ENCODE data around the gene AMER3. TPM values are rescaled to one million over a fixed set of nuclear protein-coding genes. Genes with fewer than 3 reads are reported as not detected.

AMER3 gene
- total and polyA plus RNA-seq, 2 of the 4 experiments (the other 2 are of a cell fraction) = not detected

DNA sequence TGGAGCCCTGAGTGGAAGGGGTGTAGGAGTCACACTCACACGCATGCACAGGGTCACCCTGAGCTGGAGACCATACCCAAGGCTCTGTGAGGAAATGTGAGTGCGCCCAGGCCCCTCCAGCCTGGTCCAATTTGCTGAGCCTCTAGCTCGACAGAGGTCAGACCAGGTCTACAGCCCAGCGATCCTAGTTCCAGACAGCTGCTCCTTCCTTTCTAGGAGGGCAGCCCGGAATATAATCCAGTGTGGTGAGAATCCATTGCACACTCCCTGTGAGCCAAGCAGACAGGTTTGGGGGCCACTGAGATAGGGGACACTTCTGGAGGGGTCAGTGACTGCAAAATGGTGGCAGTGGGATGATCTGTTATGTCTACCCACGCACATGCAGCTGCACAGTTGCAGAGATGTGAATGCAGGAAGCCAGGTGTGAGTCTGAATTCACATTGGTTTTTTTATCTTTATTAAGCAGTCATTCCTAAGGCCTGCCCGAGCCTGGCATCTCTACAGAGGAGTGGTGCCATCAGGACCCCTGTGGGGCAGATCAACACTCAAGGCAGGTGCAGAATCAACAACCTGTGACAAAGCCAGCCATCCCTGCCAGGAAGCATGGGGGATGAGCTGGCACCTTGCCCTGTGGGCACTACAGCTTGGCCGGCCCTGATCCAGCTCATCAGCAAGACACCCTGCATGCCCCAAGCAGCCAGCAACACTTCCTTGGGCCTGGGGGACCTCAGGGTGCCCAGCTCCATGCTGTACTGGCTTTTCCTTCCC lies 26.6 kb upstream of the AMER3 start, which contains the start of gene GPR148:
GPR148 (plus strand) TSS at position 522 of the 768 bp plus-strand sequence; CDS start at position 604, 82 bp downstream.
- dilution Hi-C loops (cut with HindIII; ENCODE audit: low sequenced_read_pairs, unreplicated experiment) = no loop called here

More for the DNA sequence above, 26.6 kb upstream of the AMER3 start, which contains the start of gene GPR148:
- CTCF ChIA-PET = no interaction called here
- no peak within 1 kb of the TSS for H3K27ac ChIP-seq (ENCODE audit: insufficient read depth, low read length)
- H3K4ac ChIP-seq (ENCODE audit: low read depth, low read length) = no peak within 1 kb of the TSS
- DNase-seq = no peak
- H3K14ac ChIP-seq (replicated peaks; ENCODE audit: low read depth, low read length) = no peak within 1 kb of the TSS
- H2BK15ac ChIP-seq (ENCODE audit: low read depth, low read length) = no peak within 1 kb of the TSS
- 100% methylated on average over 1 of the region's 8 CpGs; no CpG with 5 or more reads in 1 of the 2 experiments for WGBS, 2 experiments (ENCODE audit: extremely low coverage in 2 of 2, insufficient read length in 1 of 2)
- POLR2A ChIA-PET (ENCODE audit: unreplicated experiment) = no interaction called here
- in situ Hi-C loops (cut with MboI; ENCODE audit: low sequenced_read_pairs) (no loop called here), intact Hi-C loops (cut with micrococcal nuclease) (no loop called here)
- H4K20me1 ChIP-seq (ENCODE audit: insufficient read depth, low read length) = no peaks in the 10 kb centered on the region
- H3K4me3 ChIP-seq (ENCODE audit: insufficient read depth, low read depth, low read length) = no peak within 1 kb of the TSS
- H3K23ac ChIP-seq (ENCODE audit: low read depth, low read length) = no peak within 1 kb of the TSS
- no peaks in the 10 kb centered on the region for H3K79me1 ChIP-seq (ENCODE audit: low read depth in 1 of 2, low read length in 2 of 2)
- no TSS peak for BruUV-seq (replicated peaks)
- peak within 1 kb of the TSS; percentile 94 for H2AFZ ChIP-seq (replicated peaks; ENCODE audit: low read length, poor library complexity)
- no peak within 1 kb of the TSS for H3K56ac ChIP-seq (ENCODE audit: extremely low read depth, insufficient read depth, low read length)
- H3K18ac ChIP-seq (ENCODE audit: low read depth, low read length) = no peak within 1 kb of the TSS
- no peaks in the 10 kb centered on the region for H3K27me3 ChIP-seq (ENCODE audit: control insufficient read depth, insufficient read depth, low read length)
- no peak within 1 kb of the TSS for H4K8ac ChIP-seq (ENCODE audit: low read depth in 2 of 2, low read length in 2 of 2)
- H2AK9ac ChIP-seq (replicated peaks; ENCODE audit: low read depth, low read length, poor library complexity) = no peak within 1 kb of the TSS
- H4K91ac ChIP-seq (ENCODE audit: insufficient read depth, low read depth, low read length) = no peak within 1 kb of the TSS
- no peak within 1 kb of the TSS for H2BK20ac ChIP-seq (ENCODE audit: low read depth, low read length)
- H2AK5ac ChIP-seq (ENCODE audit: low read depth, low read length) = no peak within 1 kb of the TSS
- no peaks in the 10 kb centered on the region for H3K36me3 ChIP-seq (ENCODE audit: control insufficient read depth, insufficient read depth, low read length)
- no peak for ATAC-seq (ENCODE audit: low read depth)
- H3K4me2 ChIP-seq (ENCODE audit: low read depth, low read length) = no peak within 1 kb of the TSS
- no peak within 1 kb of the TSS for H2BK120ac ChIP-seq (ENCODE audit: low read depth, low read length)
- no peaks in the 10 kb centered on the region for H3K9me3 ChIP-seq (ENCODE audit: control insufficient read depth, insufficient read depth, low read length)
- no peaks in the 10 kb centered on the region for H3K4me1 ChIP-seq (ENCODE audit: control insufficient read depth, insufficient read depth, low read length)
- no peak within 1 kb of the TSS for H4K5ac ChIP-seq (ENCODE audit: low read depth, low read length)
- TF ChIP-seq BHLHE40 (IDR thresholded peaks at IDR 0.05; ENCODE audit: low read depth, low read length) (no peak), MXI1 (IDR thresholded peaks at IDR 0.05; ENCODE audit: borderline replicate concordance, low read depth, low read length) (no peak), RFX5 (IDR thresholded peaks at IDR 0.05; ENCODE audit: low read depth, low read length) (no peak), MAZ (IDR thresholded peaks at IDR 0.05; ENCODE audit: borderline replicate concordance, low read depth, low read length) (no peak), RCOR1 (IDR thresholded peaks at IDR 0.05; ENCODE audit: insufficient replicate concordance, low read length) (no peak), CEBPB (IDR thresholded peaks at IDR 0.05; ENCODE audit: low read depth, low read length) (no peak), MAFK (IDR thresholded peaks at IDR 0.05; ENCODE audit: low read depth, low read length) (no peak)
- TF ChIP-seq, protein P1, sequence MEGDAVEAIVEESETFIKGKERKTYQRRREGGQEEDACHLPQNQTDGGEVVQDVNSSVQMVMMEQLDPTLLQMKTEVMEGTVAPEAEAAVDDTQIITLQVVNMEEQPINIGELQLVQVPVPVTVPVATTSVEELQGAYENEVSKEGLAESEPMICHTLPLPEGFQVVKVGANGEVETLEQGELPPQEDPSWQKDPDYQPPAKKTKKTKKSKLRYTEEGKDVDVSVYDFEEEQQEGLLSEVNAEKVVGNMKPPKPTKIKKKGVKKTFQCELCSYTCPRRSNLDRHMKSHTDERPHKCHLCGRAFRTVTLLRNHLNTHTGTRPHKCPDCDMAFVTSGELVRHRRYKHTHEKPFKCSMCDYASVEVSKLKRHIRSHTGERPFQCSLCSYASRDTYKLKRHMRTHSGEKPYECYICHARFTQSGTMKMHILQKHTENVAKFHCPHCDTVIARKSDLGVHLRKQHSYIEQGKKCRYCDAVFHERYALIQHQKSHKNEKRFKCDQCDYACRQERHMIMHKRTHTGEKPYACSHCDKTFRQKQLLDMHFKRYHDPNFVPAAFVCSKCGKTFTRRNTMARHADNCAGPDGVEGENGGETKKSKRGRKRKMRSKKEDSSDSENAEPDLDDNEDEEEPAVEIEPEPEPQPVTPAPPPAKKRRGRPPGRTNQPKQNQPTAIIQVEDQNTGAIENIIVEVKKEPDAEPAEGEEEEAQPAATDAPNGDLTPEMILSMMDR (conservative IDR thresholded peaks at IDR 0.05; ENCODE audit: low read depth, low read length) = no peak
- TF ChIP-seq, protein P2, sequence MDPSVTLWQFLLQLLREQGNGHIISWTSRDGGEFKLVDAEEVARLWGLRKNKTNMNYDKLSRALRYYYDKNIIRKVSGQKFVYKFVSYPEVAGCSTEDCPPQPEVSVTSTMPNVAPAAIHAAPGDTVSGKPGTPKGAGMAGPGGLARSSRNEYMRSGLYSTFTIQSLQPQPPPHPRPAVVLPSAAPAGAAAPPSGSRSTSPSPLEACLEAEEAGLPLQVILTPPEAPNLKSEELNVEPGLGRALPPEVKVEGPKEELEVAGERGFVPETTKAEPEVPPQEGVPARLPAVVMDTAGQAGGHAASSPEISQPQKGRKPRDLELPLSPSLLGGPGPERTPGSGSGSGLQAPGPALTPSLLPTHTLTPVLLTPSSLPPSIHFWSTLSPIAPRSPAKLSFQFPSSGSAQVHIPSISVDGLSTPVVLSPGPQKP (IDR thresholded peaks at IDR 0.05; ENCODE audit: borderline replicate concordance, low read depth, low read length) = no peak
- H3K9me1 ChIP-seq (ENCODE audit: insufficient read depth, low read length) = no peaks in the 10 kb centered on the region
- H3K9ac ChIP-seq (ENCODE audit: low read depth, low read length) = no peak within 1 kb of the TSS
- H2BK5ac ChIP-seq (ENCODE audit: low read depth, low read length, poor library complexity, severe bottlenecking) = no peak within 1 kb of the TSS
